GM10248 (cell line): ENCODE results near the gene PTOV1.

ENCODE experiments used
- CTCF ChIA-PET: fragments of 300-600 bp; sonication (Branson Sonifier 250); formaldehyde crosslinking; extraction: SDS; loops from one replicate; lab custom pipeline; 2021; ENCODE audit warnings: antibody characterized with exemption; lab: Yijun Ruan, JAX
- POLR2A ChIA-PET: fragments of 350-650 bp; sonication (Branson Sonifier 250); formaldehyde crosslinking; extraction: SDS; loops from one replicate; lab custom pipeline; 2020; ENCODE audit warnings: antibody characterized with exemption; lab: Yijun Ruan, JAX
- DNase-seq: peaks from one replicate; pipeline ENCODE4 v3.0.0; 2012; ENCODE audit errors: extremely low spot score
- CTCF ChIP-seq: IDR thresholded peaks from 2 replicates; pipeline ENCODE4 v1.5.1; 2012; ENCODE audit warnings: mild to moderate bottlenecking, low read depth; ENCODE audit errors: extremely low read depth, missing control alignments, control extremely low read depth

The PTOV1 gene

GRCh38 chr19:49910179-49910578 is 59.2 kb downstream of the PTOV1 start:
- ChIA-PET POLR2A (interaction anchor here (1.1 kb wide), 1 partner anchor 15 kb away, joined by 4 read pairs; no protein-coding TSS in a partner anchor), CTCF (interaction anchor here (1.9 to 3.8 kb wide), 3 partner anchors 9 to 28 kb away, joined by 5 to 28 read pairs (median 10); no protein-coding TSS in a partner anchor)
- TF ChIP-seq CTCF = no peak
- DNase-seq = no peak
